ENCODE measurements around the gene ADGRG2.
A peak's percentile ranks its signal among the peaks of the same experiment; 100 is the strongest.
"Not testable (repeated sequence)": the region's sequence is repeated elsewhere in the genome, so short reads cannot be mapped to it uniquely, and the experiment has no call there.

ADGRG2 gene

DNA sequence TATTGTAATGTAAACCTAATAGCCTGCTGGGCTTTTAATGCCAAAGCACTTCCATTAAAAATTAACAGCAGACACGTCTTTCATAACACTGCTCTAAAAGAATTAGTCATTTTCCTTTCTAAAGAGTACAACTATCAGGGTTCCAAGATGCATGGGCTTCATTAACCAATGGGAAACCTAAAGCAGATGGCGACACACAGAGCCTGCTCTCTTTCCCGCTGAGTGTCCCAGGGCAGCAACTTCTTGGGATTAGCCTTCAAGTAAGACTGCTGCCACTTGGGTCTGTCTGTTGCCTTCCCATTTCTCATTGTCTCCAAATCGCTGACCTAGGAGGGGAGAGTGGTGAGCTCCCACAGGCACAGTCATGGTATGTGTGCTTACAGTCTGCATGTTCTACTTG lies 124.4 kb downstream of the ADGRG2 start:
- DNase-seq, result no peak

GRCh38 chrX:18996536-18996935 lies 125.7 kb downstream of the ADGRG2 start:
- DNase-seq, result no peak

- DNase-seq, result no peak
Measured at GRCh38 chrX:18995221-18995620, 127.0 kb downstream of the ADGRG2 start.

GRCh38 chrX:18994713-18995112 lies 127.6 kb downstream of the ADGRG2 start:
- no peak for DNase-seq

DNA sequence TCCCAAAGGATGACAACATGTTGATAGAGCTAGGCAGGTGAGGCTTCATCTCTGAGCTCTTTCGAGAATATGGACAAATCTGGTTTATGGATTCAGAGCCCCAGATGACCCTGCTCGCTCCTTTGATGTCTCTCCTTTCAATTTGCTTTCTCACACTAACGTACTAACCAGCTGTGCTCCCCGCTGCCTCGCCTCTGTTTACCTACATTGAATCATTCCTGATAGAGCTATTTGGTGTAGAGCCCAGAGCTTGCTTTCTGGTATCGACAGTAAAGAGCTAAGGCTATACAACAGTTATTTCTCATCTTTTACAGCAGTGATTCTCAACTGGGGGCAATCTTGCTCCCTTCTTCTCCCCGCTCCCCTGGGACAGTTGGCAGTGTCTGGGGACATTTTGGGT lies 129.4 kb downstream of the ADGRG2 start:
- no peak for DNase-seq

GRCh38 chrX:18985186-18985435 lies 137.2 kb downstream of the ADGRG2 start:
- no peak for DNase-seq

DNA sequence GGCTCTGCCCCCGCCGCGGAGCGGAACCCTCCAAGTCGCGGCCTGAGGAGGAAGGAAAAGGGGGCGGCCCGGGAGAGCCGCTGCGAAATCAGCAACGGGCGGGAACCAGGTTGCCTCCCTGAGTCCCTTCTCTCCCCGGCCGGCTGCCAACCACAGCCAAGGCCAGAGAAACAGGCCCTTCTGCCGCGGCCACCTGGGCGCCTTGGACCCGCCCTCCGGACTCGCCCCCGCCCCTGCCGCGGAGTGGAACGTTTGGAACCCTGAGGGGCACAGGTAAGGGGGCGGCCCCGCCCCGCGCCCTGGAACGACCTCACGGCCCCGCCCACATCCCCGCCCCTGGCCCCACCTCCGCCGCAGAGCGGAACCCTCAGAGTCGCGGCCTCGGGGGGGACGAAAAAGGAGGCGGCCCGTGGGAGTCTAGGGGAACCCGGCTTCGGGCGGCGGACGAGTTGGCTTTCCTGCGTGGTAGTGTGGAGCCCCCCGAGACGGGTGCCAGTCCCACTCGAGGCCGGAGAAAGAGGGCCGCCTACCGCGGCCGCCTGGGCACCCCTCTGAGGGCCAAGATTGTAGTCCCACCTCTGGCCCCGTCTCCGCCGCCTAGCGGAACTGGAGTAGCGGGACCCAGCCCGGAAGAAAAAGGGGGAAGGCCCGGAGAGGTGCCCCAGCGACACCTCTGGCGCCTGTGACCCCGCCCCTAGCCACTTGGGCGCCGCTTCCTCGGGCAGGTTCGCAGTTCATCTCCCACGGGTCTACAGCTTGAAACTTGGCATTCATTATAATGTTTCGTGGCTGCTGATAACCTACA lies 137.7 kb downstream of the ADGRG2 start:
- peak; percentile 79 for DNase-seq

DNA sequence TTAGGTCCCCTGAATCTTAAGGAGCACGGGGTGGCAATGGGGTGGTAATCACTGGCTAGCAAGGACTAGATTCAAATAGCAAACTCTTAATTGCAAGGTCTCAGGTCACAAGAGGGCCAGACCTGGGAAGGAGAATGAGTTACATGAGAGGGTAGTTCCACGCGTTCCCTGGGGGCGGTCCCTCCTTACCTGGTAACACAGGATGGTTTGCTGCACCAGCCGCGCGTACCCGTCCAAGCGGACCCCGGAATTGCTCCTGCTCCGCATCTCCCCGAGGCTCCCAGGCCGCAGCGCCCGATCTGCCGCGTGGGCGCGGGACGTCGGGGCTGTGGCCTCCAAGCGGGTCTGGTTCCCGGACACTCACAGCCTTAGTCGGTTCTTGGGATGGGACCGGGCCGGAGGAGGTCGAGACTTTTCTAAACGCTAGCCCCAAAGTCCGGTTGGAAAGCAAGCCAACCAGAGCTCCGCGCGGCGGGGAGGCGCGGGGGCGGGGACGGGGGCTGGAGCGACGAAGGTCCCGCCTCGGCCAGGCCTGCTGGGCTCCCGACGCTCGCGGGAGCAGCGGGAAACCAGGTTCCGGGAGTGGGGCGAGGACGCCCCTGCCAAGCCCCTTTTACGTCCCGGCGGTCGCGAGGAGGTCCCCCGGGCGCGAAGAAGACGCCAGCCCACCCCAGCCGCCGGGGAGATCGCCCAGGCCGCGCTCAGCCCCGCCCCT lies 138.4 kb downstream of the ADGRG2 start, which contains the start of gene PHKA2:
Gene PHKA2 (minus strand): TSS at position 449 of the 715 bp plus-strand sequence. CDS start 182 bp downstream, at position 267.
- no peak for DNase-seq

DNA sequence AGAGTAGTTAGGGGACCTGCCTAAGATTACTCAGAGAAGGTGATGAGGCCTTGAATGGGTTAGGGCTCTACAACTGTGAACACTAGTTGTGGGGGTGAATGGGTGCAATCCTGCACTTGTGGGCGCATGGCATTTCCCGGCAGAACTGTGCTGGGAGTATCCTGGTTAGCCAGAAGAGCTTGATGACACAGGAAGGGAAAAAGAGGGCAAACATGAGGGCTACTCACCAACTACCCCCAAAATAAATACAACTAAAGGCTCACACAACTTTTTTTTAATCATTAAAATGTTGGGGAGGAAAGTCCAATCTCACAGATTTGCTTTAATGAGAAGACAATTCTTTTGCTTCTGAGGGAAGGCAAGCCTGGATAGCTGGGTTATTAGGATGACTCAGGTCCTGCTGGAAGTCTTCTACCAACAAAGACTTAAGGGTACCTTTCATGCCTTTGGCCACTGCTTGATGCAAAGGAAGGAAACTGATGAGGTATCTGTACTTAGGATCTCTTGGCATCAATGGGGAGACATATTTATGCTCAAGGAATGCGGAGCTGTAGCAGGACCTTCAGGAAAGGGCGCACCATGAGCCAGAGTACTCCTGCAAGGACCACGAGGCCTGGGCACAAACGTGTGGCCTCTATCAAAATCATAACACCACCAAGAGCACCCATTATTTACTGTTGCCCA lies 141.0 kb downstream of the ADGRG2 start:
- DNase-seq, result no peak

GRCh38 chrX:18980262-18980661 lies 142.0 kb downstream of the ADGRG2 start:
- DNase-seq, result not testable (repeated sequence)

DNA sequence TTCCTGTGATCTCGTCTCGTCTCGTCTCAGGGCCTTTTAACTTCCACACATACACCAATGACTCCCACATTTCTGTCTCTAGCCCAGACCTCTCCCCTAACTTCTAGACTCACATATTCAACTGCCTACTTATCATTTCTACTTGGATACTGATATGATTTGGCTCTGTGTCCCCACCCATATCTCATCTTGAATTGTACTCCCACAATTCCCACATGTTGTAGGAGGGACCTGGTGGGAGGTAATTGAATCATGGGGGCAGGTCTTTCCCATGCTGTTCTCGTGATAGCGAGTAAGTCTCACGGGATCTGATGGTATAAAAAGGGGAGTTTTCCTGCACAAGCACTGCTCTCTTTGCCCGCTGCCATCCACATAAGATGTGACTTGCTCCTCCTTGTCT lies 147.3 kb downstream of the ADGRG2 start:
- DNase-seq, result no peak

DNA sequence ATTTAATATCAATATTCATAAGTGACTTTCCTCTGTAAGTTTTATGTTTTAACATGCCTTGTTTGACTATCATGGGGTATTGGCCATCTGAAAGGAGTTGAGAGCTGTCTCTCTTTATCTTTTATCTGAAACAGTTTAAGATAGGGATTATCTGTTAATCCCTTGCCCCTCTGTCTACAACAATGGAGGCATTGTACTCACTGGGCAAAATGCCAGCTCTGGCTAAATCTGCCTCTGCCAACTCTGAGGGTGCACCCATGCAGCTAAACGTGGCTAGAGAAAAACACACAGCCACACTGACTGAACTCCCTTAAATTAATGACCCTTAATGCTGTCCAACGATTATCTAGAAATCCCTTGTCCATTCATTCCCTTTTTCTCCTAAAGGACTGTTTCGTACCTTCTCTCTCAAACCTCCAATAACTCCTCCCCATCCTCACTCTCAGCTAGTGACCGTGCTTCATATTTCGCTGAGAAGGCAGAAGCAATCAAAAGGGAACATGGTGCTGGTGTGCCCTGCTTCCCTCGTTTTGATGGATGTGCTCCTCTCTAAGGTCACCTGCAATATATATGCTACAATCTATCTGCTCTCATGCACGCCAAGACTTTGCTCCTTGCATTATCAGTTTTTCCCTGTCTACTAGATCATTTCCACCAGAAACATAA lies 148.6 kb downstream of the ADGRG2 start:
- DNase-seq, result no peak

- no peak for DNase-seq
Measured at GRCh38 chrX:18971506-18971905, 150.8 kb downstream of the ADGRG2 start.

DNA sequence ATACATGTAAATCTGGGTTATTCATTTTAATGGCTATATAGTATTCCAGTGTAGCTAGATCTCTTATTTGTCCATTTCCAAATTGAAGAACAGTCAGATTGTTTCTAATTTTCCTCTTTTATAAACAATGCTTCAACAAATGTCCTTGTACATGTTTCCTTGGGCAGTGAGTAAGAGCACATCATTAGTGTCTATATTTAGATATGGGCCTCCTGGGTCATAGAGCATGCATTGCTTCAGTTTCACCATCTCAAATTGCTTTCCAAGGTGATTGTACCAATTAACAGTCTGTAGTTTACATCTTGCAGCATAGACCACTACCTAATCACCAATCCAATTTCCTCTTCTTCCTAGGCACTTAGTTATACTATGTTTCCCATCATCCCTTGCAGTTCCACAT lies 151.8 kb downstream of the ADGRG2 start:
- no peak for DNase-seq

- no peak for DNase-seq
Measured at GRCh38 chrX:18966624-18967023, 155.6 kb downstream of the ADGRG2 start.

GRCh38 chrX:18964901-18965300 lies 157.4 kb downstream of the ADGRG2 start:
- DNase-seq, result no peak

- DNase-seq, result no peak
Measured at GRCh38 chrX:18964026-18964425, 158.2 kb downstream of the ADGRG2 start.

GRCh38 chrX:18962329-18962728 lies 159.9 kb downstream of the ADGRG2 start:
- no peak for DNase-seq

GRCh38 chrX:18961686-18962085 lies 160.6 kb downstream of the ADGRG2 start:
- no peak for DNase-seq

DNA sequence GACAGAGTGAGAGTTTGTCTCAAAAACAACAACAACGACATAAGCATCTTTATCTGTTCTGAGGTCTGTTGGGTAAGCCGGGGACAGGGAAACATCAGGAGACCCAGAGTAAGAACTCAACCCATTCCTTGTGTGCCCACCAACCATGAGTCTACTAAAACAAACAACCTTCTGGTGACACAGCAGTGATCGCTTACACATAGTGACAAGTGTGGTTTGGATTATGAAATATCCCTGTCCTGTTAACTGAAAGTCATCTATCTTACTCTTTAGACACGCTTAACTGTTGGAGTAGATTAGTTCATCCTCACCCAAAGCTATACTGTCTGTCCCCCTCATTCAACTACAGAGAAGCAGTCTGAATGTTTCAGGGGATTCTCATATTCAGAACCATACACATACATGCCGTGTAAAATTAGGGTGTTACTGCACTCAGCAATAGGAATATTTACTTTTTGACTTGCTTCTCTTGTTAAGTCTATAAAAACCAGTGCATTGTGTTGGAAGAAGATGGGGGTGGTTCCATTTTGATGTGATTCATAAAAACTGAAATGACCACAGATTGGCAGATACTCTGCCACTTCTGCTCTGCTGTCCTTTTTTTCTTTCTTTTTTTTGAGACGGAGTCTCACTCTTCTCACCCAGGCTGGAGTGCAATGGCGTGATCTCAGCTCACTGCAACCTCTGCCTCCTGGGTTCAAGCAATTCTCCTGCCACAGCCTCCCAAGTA lies 165.8 kb downstream of the ADGRG2 start:
- no peak for DNase-seq

GRCh38 chrX:18955676-18956075 lies 166.6 kb downstream of the ADGRG2 start:
- DNase-seq, result no peak

- no peak for DNase-seq
Measured at GRCh38 chrX:18951032-18951431, 171.2 kb downstream of the ADGRG2 start.

DNA sequence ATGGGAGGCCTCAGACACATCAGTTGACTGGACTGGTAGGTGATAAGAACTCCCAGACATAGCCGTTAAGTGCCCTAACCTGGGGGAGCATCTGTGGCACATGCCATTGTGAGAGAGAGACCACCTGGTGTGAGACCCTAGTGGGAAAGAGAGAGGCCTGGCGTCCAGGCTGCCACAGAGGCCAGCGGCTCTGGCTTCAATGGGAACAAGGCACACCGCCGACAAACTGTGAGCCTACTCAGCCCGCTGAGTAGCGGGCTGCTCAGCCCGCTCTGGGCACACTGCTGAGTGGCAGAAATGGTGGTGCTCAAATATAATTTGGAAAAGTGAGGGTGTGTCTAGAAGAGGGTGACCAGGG lies 172.3 kb downstream of the ADGRG2 start:
- no peak for DNase-seq

All from GOT3 (cell line).